ENCODE data around the gene MILR1. TPM values are rescaled to one million over a fixed set of nuclear protein-coding genes. Genes with fewer than 3 reads are reported as not detected.
"Not testable (repeated sequence)": the region's sequence is repeated elsewhere in the genome, so short reads cannot be mapped to it uniquely, and the experiment has no call there.

The MILR1 gene
- total and polyA plus RNA-seq, 7 experiments from 2014 or later, result 1.1 to 17.9 (median 1.6) TPM; not detected in 2

- POLR2A ChIA-PET, result interaction anchor here (0.6 to 5.7 kb wide), 3 partner anchors 10 to 255 kb away, joined by 3 to 224 read pairs (median 32); partner anchors contain the start of genes CEP95 and DDX5
- intact Hi-C loops (cut with micrococcal nuclease); H3K4me3 ChIP-seq (ENCODE audit: low read length); H3K9me3 ChIP-seq (ENCODE audit: control insufficient read depth in 2 of 3, low read length in 3 of 3); ATAC-seq; DNase-seq; H3K27ac ChIP-seq (ENCODE audit: low read depth, low read length); H3K27me3 Mint-ChIP-seq; H3K27me3 ChIP-seq (ENCODE audit: control insufficient read depth in 2 of 2, insufficient read depth in 2 of 2, low read length in 2 of 2): not testable (repeated sequence)
- peaks cover 0 to 34% (median 0%) of the 10 kb centered on the region in 11 donors for H3K9me3 Mint-ChIP-seq
- H3K36me3 Mint-ChIP-seq, result peaks cover 9 to 34% (median 24%) of the 10 kb centered on the region in 5 donors
- H3K4me3 Mint-ChIP-seq, result peak overlapping the region; percentile 76 to 100 (median 99)
- Histone ChIP-seq H3K36me3 (ENCODE audit: control insufficient read depth in 2 of 3, insufficient read depth in 3 of 3, low read length in 3 of 3) (peaks cover 14 to 33% (median 23%) of the 10 kb centered on the region in 3 experiments), H3K4me1 (ENCODE audit: control insufficient read depth in 2 of 2, insufficient read depth in 2 of 2, low read length in 2 of 2) (peaks cover 23% of the 10 kb centered on the region in 2 donors)
- CTCF ChIA-PET, result interaction anchor here (0.7 to 6.5 kb wide), 3 partner anchors 11 to 75 kb away, joined by 3 to 47 read pairs (median 30); partner anchors contain the start of genes CEP95 and DDX5
- H3K4me1 Mint-ChIP-seq, result peaks cover 40 to 76% (median 65%) of the 10 kb centered on the region in 7 donors
- H3K27ac Mint-ChIP-seq, result peak overlapping the region in 1 of 9 donors; percentile 49
Measured at GRCh38 chr17:64495300-64495699, 46.4 kb downstream of the MILR1 start.

- intact Hi-C loops (cut with micrococcal nuclease), result loop anchor here (2.0 kb wide), 5 partner anchors 152 to 794 kb away; partner anchors contain the start of gene TEX2 (in 1 of the 2)
- Mint-ChIP-seq H3K27ac (peak overlapping the region; percentile 91 to 100 (median 97)), H3K4me1 (peaks cover 43 to 83% (median 72%) of the 10 kb centered on the region in 7 donors), H3K27me3 (no peaks in the 10 kb centered on the region), H3K4me3 (peak overlapping the region; percentile 96 to 100 (median 99)), H3K9me3 (peaks cover 0 to 37% (median 0%) of the 10 kb centered on the region in 11 donors), H3K36me3 (peaks cover 7 to 35% (median 26%) of the 10 kb centered on the region in 5 donors)
- H3K9me3 ChIP-seq (ENCODE audit: control insufficient read depth in 2 of 3, low read length in 3 of 3), result no peaks in the 10 kb centered on the region
- H3K27me3 ChIP-seq (ENCODE audit: control insufficient read depth in 2 of 2, insufficient read depth in 2 of 2, low read length in 2 of 2), result no peaks in the 10 kb centered on the region
- peak overlapping the region; percentile 69 for H3K4me3 ChIP-seq (ENCODE audit: low read length)
- ChIA-PET POLR2A (interaction anchor here (0.9 to 5.7 kb wide), 14 partner anchors 9 to 795 kb away, joined by 3 to 224 read pairs (median 5); partner anchors contain the start of genes CEP95 and DDX5), CTCF (interaction anchor here (1.0 to 6.5 kb wide), 4 partner anchors 10 to 177 kb away, joined by 3 to 47 read pairs (median 17); partner anchors contain the start of genes CEP95 and DDX5)
- H3K27ac ChIP-seq (ENCODE audit: low read depth, low read length), result peak overlapping the region; percentile 83
- H3K36me3 ChIP-seq (ENCODE audit: control insufficient read depth in 2 of 3, insufficient read depth in 3 of 3, low read length in 3 of 3), result peaks cover 19 to 41% (median 27%) of the 10 kb centered on the region in 3 experiments
- ATAC-seq (no peak), DNase-seq (peak in 1 of 9 donors; percentile 15)
- H3K4me1 ChIP-seq (ENCODE audit: control insufficient read depth in 2 of 2, insufficient read depth in 2 of 2, low read length in 2 of 2), result peaks cover 23 to 29% of the 10 kb centered on the region in 2 donors
Measured at GRCh38 chr17:64496348-64496785, 47.5 kb downstream of the MILR1 start.

GRCh38 chr17:64496786-64497564 is 48.1 kb downstream of the MILR1 start, which contains the start of gene POLG2:
TSS of gene POLG2 (minus strand) at chr17:64497054. CDS start at chr17:64496968, 86 bp downstream.
- DNase-seq (peak; percentile 93 to 96 (median 95)), ATAC-seq (peak; percentile 89)
- intact Hi-C loops (cut with micrococcal nuclease), result loop anchor here (1.0 to 2.0 kb wide), 8 partner anchors 9 to 794 kb away; partner anchors contain the start of genes CEP95 (in 2 of the 2), DDX5 (in 2 of the 2) and TEX2 (in 2 of the 2)
- H3K9me3 ChIP-seq (ENCODE audit: control insufficient read depth in 2 of 3, low read length in 3 of 3), result no peaks in the 10 kb centered on the region
- CTCF ChIA-PET, result interaction anchor here (1.0 to 6.5 kb wide), 4 partner anchors 10 to 177 kb away, joined by 3 to 47 read pairs (median 17); partner anchors contain the start of genes CEP95 and DDX5
- H3K4me3 ChIP-seq (ENCODE audit: low read length), result peak within 1 kb of the TSS; percentile 69
- no peaks in the 10 kb centered on the region for H3K27me3 ChIP-seq (ENCODE audit: control insufficient read depth in 2 of 2, insufficient read depth in 2 of 2, low read length in 2 of 2)
- Mint-ChIP-seq H3K4me1 (peaks cover 44 to 88% (median 76%) of the 10 kb centered on the region in 7 donors), H3K27ac (peak within 1 kb of the TSS; percentile 91 to 100 (median 97)), H3K9me3 (peaks cover 0 to 37% (median 0%) of the 10 kb centered on the region in 11 donors), H3K27me3 (no peaks in the 10 kb centered on the region), H3K4me3 (peak within 1 kb of the TSS; percentile 96 to 100 (median 99)), H3K36me3 (peaks cover 7 to 36% (median 26%) of the 10 kb centered on the region in 5 donors)
- H3K27ac ChIP-seq (ENCODE audit: low read depth, low read length), result peak within 1 kb of the TSS; percentile 83
- peaks cover 23 to 31% of the 10 kb centered on the region in 2 donors for H3K4me1 ChIP-seq (ENCODE audit: control insufficient read depth in 2 of 2, insufficient read depth in 2 of 2, low read length in 2 of 2)
- peaks cover 24 to 42% (median 34%) of the 10 kb centered on the region in 3 experiments for H3K36me3 ChIP-seq (ENCODE audit: control insufficient read depth in 2 of 3, insufficient read depth in 3 of 3, low read length in 3 of 3)
- POLR2A ChIA-PET, result interaction anchor here (0.9 to 5.7 kb wide), 15 partner anchors 9 to 796 kb away, joined by 3 to 224 read pairs (median 5); partner anchors contain the start of genes CEP95 and DDX5

GRCh38 chr17:64497565-64498035 is 48.7 kb downstream of the MILR1 start:
- DNase-seq (no peak), ATAC-seq (no peak)
- peaks cover 47 to 91% (median 81%) of the 10 kb centered on the region in 7 donors for H3K4me1 Mint-ChIP-seq
- H3K27me3 Mint-ChIP-seq, result no peaks in the 10 kb centered on the region
- ChIA-PET POLR2A (interaction anchor here (0.5 to 5.7 kb wide), 13 partner anchors 8 to 796 kb away, joined by 3 to 224 read pairs (median 5); partner anchors contain the start of genes CEP95 and DDX5), CTCF (interaction anchor here (1.6 to 6.5 kb wide), 3 partner anchors 9 to 77 kb away, joined by 4 to 47 read pairs (median 30); partner anchors contain the start of genes CEP95 and DDX5)
- Histone ChIP-seq H3K36me3 (ENCODE audit: control insufficient read depth in 2 of 3, insufficient read depth in 3 of 3, low read length in 3 of 3) (peaks cover 31 to 46% (median 40%) of the 10 kb centered on the region in 3 experiments), H3K4me3 (ENCODE audit: low read length) (peak overlapping the region; percentile 69), H3K4me1 (ENCODE audit: control insufficient read depth in 2 of 2, insufficient read depth in 2 of 2, low read length in 2 of 2) (peaks cover 27 to 37% of the 10 kb centered on the region in 2 donors), H3K27ac (ENCODE audit: low read depth, low read length) (peak overlapping the region; percentile 83), H3K9me3 (ENCODE audit: control insufficient read depth in 2 of 3, low read length in 3 of 3) (no peaks in the 10 kb centered on the region), H3K27me3 (ENCODE audit: control insufficient read depth in 2 of 2, insufficient read depth in 2 of 2, low read length in 2 of 2) (no peaks in the 10 kb centered on the region)
- peak overlapping the region; percentile 96 to 100 (median 99) for H3K4me3 Mint-ChIP-seq
- peaks cover 7 to 40% (median 32%) of the 10 kb centered on the region in 5 donors for H3K36me3 Mint-ChIP-seq
- intact Hi-C loops (cut with micrococcal nuclease), result loop anchor here (1.0 to 2.0 kb wide), 8 partner anchors 9 to 795 kb away; partner anchors contain the start of genes CEP95 (in 2 of the 2), DDX5 (in 2 of the 2) and TEX2 (in 2 of the 2)
- H3K27ac Mint-ChIP-seq, result peak overlapping the region; percentile 91 to 100 (median 97)
- peaks cover 0 to 41% (median 0%) of the 10 kb centered on the region in 11 donors for H3K9me3 Mint-ChIP-seq

GRCh38 chr17:64498308-64499203 is 49.6 kb downstream of the MILR1 start:
- Histone ChIP-seq H3K4me1 (ENCODE audit: control insufficient read depth in 2 of 2, insufficient read depth in 2 of 2, low read length in 2 of 2) (peaks cover 36 to 46% of the 10 kb centered on the region in 2 donors), H3K27ac (ENCODE audit: low read depth, low read length) (peak overlapping the region; percentile 83), H3K36me3 (ENCODE audit: control insufficient read depth in 2 of 3, insufficient read depth in 3 of 3, low read length in 3 of 3) (peaks cover 40 to 49% (median 49%) of the 10 kb centered on the region in 3 experiments), H3K27me3 (ENCODE audit: control insufficient read depth in 2 of 2, insufficient read depth in 2 of 2, low read length in 2 of 2) (no peaks in the 10 kb centered on the region), H3K4me3 (ENCODE audit: low read length) (no peak overlapping the region), H3K9me3 (ENCODE audit: control insufficient read depth in 2 of 3, low read length in 3 of 3) (no peaks in the 10 kb centered on the region)
- intact Hi-C loops (cut with micrococcal nuclease), result no loop called here
- ChIA-PET CTCF (interaction anchor here (0.6 to 6.5 kb wide), 7 partner anchors 8 to 104 kb away, joined by 4 to 47 read pairs (median 4); partner anchors contain the start of genes CEP95 and DDX5), POLR2A (interaction anchor here (0.5 to 5.7 kb wide), 15 partner anchors 7 to 466 kb away, joined by 3 to 224 read pairs (median 4); partner anchors contain the start of genes CEP95 and DDX5)
- DNase-seq, result peak in 5 of 9 donors; percentile 23 to 35 (median 34)
- H3K9me3 Mint-ChIP-seq, result peaks cover 0 to 41% (median 0%) of the 10 kb centered on the region in 11 donors
- H3K27ac Mint-ChIP-seq, result peak overlapping the region; percentile 91 to 100 (median 97)
- H3K4me3 Mint-ChIP-seq, result peak overlapping the region in 9 of 10 donors; percentile 14 to 100 (median 96)
- H3K27me3 Mint-ChIP-seq, result no peaks in the 10 kb centered on the region
- peaks cover 7 to 49% (median 39%) of the 10 kb centered on the region in 5 donors for H3K36me3 Mint-ChIP-seq
- peaks cover 46 to 95% (median 86%) of the 10 kb centered on the region in 7 donors for H3K4me1 Mint-ChIP-seq
- no peak for ATAC-seq

Data from naive thymus-derived CD4-positive, alpha-beta T cell (primary cell).